Body of pancreas (tissue), 4 donors: Measurements from ENCODE around the gene DAP. TPM values are rescaled to one million over a fixed set of nuclear protein-coding genes. Genes with fewer than 3 reads are reported as not detected.

Experiments
- ATAC-seq: fragments of 150-250 bp; one replicate; pipeline ENCODE4 v1.9.1; 2016
- DNase-seq, 4 donors: peaks; one replicate each; pipeline ENCODE4 v3.0.0-alpha.2; 2019
- H3K27ac ChIP-seq, 4 donors: fragments of 200-600 bp; sonication (generic); 1 replicate in 3 of 4; 2 replicates in 1 of 4; pipeline versions ENCODE4 v1.5.1 to v1.6.1; 2016 to 2019; ENCODE audit warnings: mild to moderate bottlenecking in 1 of 4, mixed read lengths in 1 of 4, moderate library complexity in 1 of 4
- H3K27me3 ChIP-seq, 2 donors: fragments of 200-600 bp; sonication (generic); one replicate each; pipeline ENCODE4 v1.6.0; 2016; ENCODE audit warnings: mild to moderate bottlenecking in 1 of 2
- H3K36me3 ChIP-seq, 2 donors: fragments of 200-600 bp; sonication (generic); replicated peaks in 1 of 2; 2 replicates each; pipeline ENCODE4 v1.5.1; 2016; ENCODE audit warnings: low read depth in 2 of 2; ENCODE audit not compliant: insufficient read depth in 1 of 2
- H3K4me1 ChIP-seq: fragments of 200-600 bp; sonication (generic); one replicate; pipeline ENCODE4 v1.6.0; 2016
- H3K4me3 ChIP-seq, 2 donors: fragments of 200-600 bp; sonication (generic); 1 replicate in 1 of 2; 2 replicates in 1 of 2; pipeline ENCODE4 v1.5.1; 2016 to 2019
- H3K9me3 ChIP-seq, 3 donors: fragments of 200-600 bp; sonication (generic); 1 replicate in 2 of 3; 2 replicates in 1 of 3; pipeline ENCODE4 v1.5.1; 2016
- CTCF ChIP-seq, 7 experiments: fragments of 450-650 bp in 4 of 7; fragments of 200-600 bp in 3 of 7; sonication (generic) in 3 of 7; IDR thresholded peaks; one replicate each; pipeline ENCODE4 v1.5.1; 2016 to 2019; ENCODE audit warnings: antibody characterized with exemption in 7 of 7
- POLR2A ChIP-seq, 3 donors: fragments of 450-650 bp; IDR thresholded peaks; one replicate each; pipeline ENCODE4 v1.6.1; 2016; ENCODE audit warnings: antibody characterized with exemption in 3 of 3, mild to moderate bottlenecking in 2 of 3
- WGBS, 2 donors: methylation state at CpG; one replicate each; pipeline ENCODE4 v1.1.5; 2017; 5-methylcytosine and 5-hydroxymethylcytosine counted together
- intact Hi-C: fragments of 100-400 bp; cut with DNase I; formaldehyde crosslinking; loops from one replicate; pipeline ENCODE4 v1.15.1; 2023
- total RNA-seq, 2 donors: library from RNA; depleted of rRNA; stranded (reverse); fragments of >200 nt; gene quantifications; one replicate each; pipeline ENCODE4 v1.1.0, GENCODE V29; 2016

Gene DAP
- total RNA-seq, 2 donors from 2014 or later: 93.6 to 112 TPM

- Histone ChIP-seq H3K4me1 (peaks cover 96% of the 10 kb centered on the region), H3K27me3 (no peaks in the 10 kb centered on the region), H3K4me3 (no peak overlapping the region), H3K27ac (peak overlapping the region; percentile 81 to 90 (median 86)), H3K36me3 (no peaks in the 10 kb centered on the region), H3K9me3 (no peaks in the 10 kb centered on the region)
- TF ChIP-seq POLR2A (IDR thresholded peaks at IDR 0.05): no peak
- peak in 1 of 7 experiments; percentile 2 for TF ChIP-seq CTCF (IDR thresholded peaks at IDR 0.05)
- intact Hi-C loops: loop anchor here (10.0 kb wide), 1 partner anchor 53 kb away; no protein-coding TSS in a partner anchor
- WGBS, 2 donors: 25 to 32% methylated on average over 5 to 9 of the region's 9 CpGs
- DNase-seq (peak; percentile 63 to 84 (median 74)), ATAC-seq (peak; percentile 56)
These were observed 58.9 kb downstream of the DAP start for GRCh38 chr5:10702040-10702629.

- no peaks in the 10 kb centered on the region for H3K36me3 ChIP-seq
- no peak overlapping the region for H3K4me3 ChIP-seq
- peaks cover 91% of the 10 kb centered on the region for H3K4me1 ChIP-seq
- DNase-seq (peak in 1 of 4 donors; percentile 40), ATAC-seq (no peak)
- WGBS, 2 donors: 24 to 25% methylated on average over 6 of the region's 6 CpGs
- peak overlapping the region; percentile 81 to 90 (median 86) for H3K27ac ChIP-seq
- H3K9me3 ChIP-seq: no peaks in the 10 kb centered on the region
- peak; percentile 24 to 62 (median 47) for TF ChIP-seq CTCF (IDR thresholded peaks at IDR 0.05)
- no peak for TF ChIP-seq POLR2A (IDR thresholded peaks at IDR 0.05)
- no peaks in the 10 kb centered on the region for H3K27me3 ChIP-seq
- intact Hi-C loops: loop anchor here (10.0 kb wide), 1 partner anchor 53 kb away; no protein-coding TSS in a partner anchor
These were observed 59.4 kb downstream of the DAP start for GRCh38 chr5:10701567-10702039.

GRCh38 chr5:10700516-10700915 is 60.5 kb downstream of the DAP start:
- H3K27ac ChIP-seq: peak overlapping the region; percentile 30 to 90 (median 86)
- peaks cover 84% of the 10 kb centered on the region for H3K4me1 ChIP-seq
- DNase-seq (no peak), ATAC-seq (no peak)
- no peak overlapping the region for H3K4me3 ChIP-seq
- intact Hi-C loops: loop anchor here (10.0 kb wide), 1 partner anchor 54 kb away; no protein-coding TSS in a partner anchor
- TF ChIP-seq POLR2A (IDR thresholded peaks at IDR 0.05) (no peak), CTCF (IDR thresholded peaks at IDR 0.05) (no peak)
- H3K36me3 ChIP-seq: no peaks in the 10 kb centered on the region
- no peaks in the 10 kb centered on the region for H3K9me3 ChIP-seq
- 43 to 83% methylated on average over 1 to 7 of the region's 7 CpGs for WGBS, 2 donors
- H3K27me3 ChIP-seq: no peaks in the 10 kb centered on the region

GRCh38 chr5:10699987-10700386 is 61.0 kb downstream of the DAP start:
- no peak for DNase-seq
- WGBS, 2 donors: 62 to 75% methylated on average over 8 of the region's 8 CpGs
- H3K9me3 ChIP-seq: no peaks in the 10 kb centered on the region
- no peaks in the 10 kb centered on the region for H3K27me3 ChIP-seq
- H3K27ac ChIP-seq: peak overlapping the region in 3 of 4 donors; percentile 83 to 90 (median 88)
- peaks cover 84% of the 10 kb centered on the region for H3K4me1 ChIP-seq
- intact Hi-C loops: loop anchor here (10.0 kb wide), 1 partner anchor 55 kb away; no protein-coding TSS in a partner anchor
- no peak for ATAC-seq
- no peak overlapping the region for H3K4me3 ChIP-seq
- no peaks in the 10 kb centered on the region for H3K36me3 ChIP-seq
- TF ChIP-seq CTCF (IDR thresholded peaks at IDR 0.05) (no peak), POLR2A (IDR thresholded peaks at IDR 0.05) (no peak)
